ENCODE measurements around the gene MYO1B. TPM values are rescaled to one million over a fixed set of nuclear protein-coding genes. Genes with fewer than 3 reads are reported as not detected.
A peak's percentile ranks its signal among the peaks of the same experiment; 100 is the strongest.
"Not testable (repeated sequence)": the region's sequence is repeated elsewhere in the genome, so short reads cannot be mapped to it uniquely, and the experiment has no call there.

MYO1B gene
- total and polyA plus RNA-seq, 9 donors, result 63.3 to 94.1 (median 75.4) TPM

- H3K4me1 ChIP-seq (ENCODE audit: control insufficient read depth, insufficient read depth, low read length), result peaks cover 5% of the 10 kb centered on the region
- no CpG with 5 or more reads among the region's 2 CpGs for WGBS (ENCODE audit: insufficient coverage)
- H3K27ac ChIP-seq (ENCODE audit: low read length), result no peak overlapping the region
- H3K9me3 ChIP-seq (replicated peaks; ENCODE audit: control insufficient read depth, low read depth, low read length), result no peaks in the 10 kb centered on the region
- H3K4me3 ChIP-seq (ENCODE audit: low read length), result no peak overlapping the region
- DNase-seq, result no peak
- H3K27me3 ChIP-seq (ENCODE audit: control insufficient read depth, insufficient read depth, low read length), result no peaks in the 10 kb centered on the region
- H3K36me3 ChIP-seq (ENCODE audit: control insufficient read depth, insufficient read depth, low read length), result no peaks in the 10 kb centered on the region
Measured at GRCh38 chr2:191446910-191447309, 201.7 kb downstream of the MYO1B start.

- Histone ChIP-seq H3K4me1 (ENCODE audit: control insufficient read depth, insufficient read depth, low read length) (no peaks in the 10 kb centered on the region), H3K36me3 (ENCODE audit: control insufficient read depth, insufficient read depth, low read length) (no peaks in the 10 kb centered on the region), H3K4me3 (ENCODE audit: low read length) (no peak overlapping the region), H3K27ac (ENCODE audit: low read length) (no peak overlapping the region), H3K27me3 (ENCODE audit: control insufficient read depth, insufficient read depth, low read length) (no peaks in the 10 kb centered on the region), H3K9me3 (replicated peaks; ENCODE audit: control insufficient read depth, low read depth, low read length) (no peaks in the 10 kb centered on the region)
- DNase-seq, result no peak
- 100% methylated on average over 2 of the region's 5 CpGs for WGBS (ENCODE audit: insufficient coverage)
Measured at GRCh38 chr2:191451116-191451515, 205.9 kb downstream of the MYO1B start.

GRCh38 chr2:191452065-191452464 lies 206.9 kb downstream of the MYO1B start:
- 7% methylated on average over 2 of the region's 3 CpGs for WGBS (ENCODE audit: insufficient coverage)
- no peak overlapping the region for H3K27ac ChIP-seq (ENCODE audit: low read length)
- H3K27me3 ChIP-seq (ENCODE audit: control insufficient read depth, insufficient read depth, low read length), result no peaks in the 10 kb centered on the region
- H3K4me1 ChIP-seq (ENCODE audit: control insufficient read depth, insufficient read depth, low read length), result no peaks in the 10 kb centered on the region
- DNase-seq, result no peak
- no peak overlapping the region for H3K4me3 ChIP-seq (ENCODE audit: low read length)
- H3K9me3 ChIP-seq (replicated peaks; ENCODE audit: control insufficient read depth, low read depth, low read length), result no peaks in the 10 kb centered on the region
- no peaks in the 10 kb centered on the region for H3K36me3 ChIP-seq (ENCODE audit: control insufficient read depth, insufficient read depth, low read length)

- H3K36me3 ChIP-seq (ENCODE audit: control insufficient read depth, insufficient read depth, low read length), result no peaks in the 10 kb centered on the region
- H3K9me3 ChIP-seq (replicated peaks; ENCODE audit: control insufficient read depth, low read depth, low read length), result no peaks in the 10 kb centered on the region
- no peak overlapping the region for H3K4me3 ChIP-seq (ENCODE audit: low read length)
- no peaks in the 10 kb centered on the region for H3K4me1 ChIP-seq (ENCODE audit: control insufficient read depth, insufficient read depth, low read length)
- WGBS (ENCODE audit: insufficient coverage), result 71% methylated on average over 6 of the region's 6 CpGs
- H3K27me3 ChIP-seq (ENCODE audit: control insufficient read depth, insufficient read depth, low read length), result no peaks in the 10 kb centered on the region
- no peak for DNase-seq
- H3K27ac ChIP-seq (ENCODE audit: low read length), result no peak overlapping the region
Measured at GRCh38 chr2:191453761-191454160, 208.6 kb downstream of the MYO1B start.

GRCh38 chr2:191456506-191456905 lies 211.3 kb downstream of the MYO1B start:
- not testable (repeated sequence) for H3K27me3 ChIP-seq (ENCODE audit: control insufficient read depth, insufficient read depth, low read length); H3K4me1 ChIP-seq (ENCODE audit: control insufficient read depth, insufficient read depth, low read length); H3K27ac ChIP-seq (ENCODE audit: low read length); H3K9me3 ChIP-seq (replicated peaks; ENCODE audit: control insufficient read depth, low read depth, low read length); H3K4me3 ChIP-seq (ENCODE audit: low read length); DNase-seq; H3K36me3 ChIP-seq (ENCODE audit: control insufficient read depth, insufficient read depth, low read length)
- no CpG with 5 or more reads among the region's 12 CpGs for WGBS (ENCODE audit: insufficient coverage)

- H3K27me3 ChIP-seq (ENCODE audit: control insufficient read depth, insufficient read depth, low read length), result no peaks in the 10 kb centered on the region
- no peak overlapping the region for H3K27ac ChIP-seq (ENCODE audit: low read length)
- no peak overlapping the region for H3K4me3 ChIP-seq (ENCODE audit: low read length)
- H3K36me3 ChIP-seq (ENCODE audit: control insufficient read depth, insufficient read depth, low read length), result no peaks in the 10 kb centered on the region
- peaks cover 4% of the 10 kb centered on the region for H3K9me3 ChIP-seq (replicated peaks; ENCODE audit: control insufficient read depth, low read depth, low read length)
- DNase-seq, result no peak
- H3K4me1 ChIP-seq (ENCODE audit: control insufficient read depth, insufficient read depth, low read length), result no peaks in the 10 kb centered on the region
Measured at GRCh38 chr2:191459158-191459557, 214.0 kb downstream of the MYO1B start.

GRCh38 chr2:191462370-191462769 lies 217.2 kb downstream of the MYO1B start:
- Histone ChIP-seq H3K27me3 (ENCODE audit: control insufficient read depth, insufficient read depth, low read length) (no peaks in the 10 kb centered on the region), H3K4me3 (ENCODE audit: low read length) (no peak overlapping the region), H3K9me3 (replicated peaks; ENCODE audit: control insufficient read depth, low read depth, low read length) (peaks cover 4% of the 10 kb centered on the region), H3K36me3 (ENCODE audit: control insufficient read depth, insufficient read depth, low read length) (no peaks in the 10 kb centered on the region), H3K4me1 (ENCODE audit: control insufficient read depth, insufficient read depth, low read length) (peaks cover 9% of the 10 kb centered on the region), H3K27ac (ENCODE audit: low read length) (no peak overlapping the region)
- WGBS (ENCODE audit: insufficient coverage), result 97% methylated on average over 3 of the region's 3 CpGs
- peak; percentile 31 for DNase-seq

- WGBS (ENCODE audit: insufficient coverage), result no CpG with 5 or more reads among the region's 2 CpGs
- H3K36me3 ChIP-seq (ENCODE audit: control insufficient read depth, insufficient read depth, low read length), result no peaks in the 10 kb centered on the region
- no peak overlapping the region for H3K27ac ChIP-seq (ENCODE audit: low read length)
- no peak for DNase-seq
- no peaks in the 10 kb centered on the region for H3K27me3 ChIP-seq (ENCODE audit: control insufficient read depth, insufficient read depth, low read length)
- peaks cover 4% of the 10 kb centered on the region for H3K9me3 ChIP-seq (replicated peaks; ENCODE audit: control insufficient read depth, low read depth, low read length)
- H3K4me1 ChIP-seq (ENCODE audit: control insufficient read depth, insufficient read depth, low read length), result peaks cover 9% of the 10 kb centered on the region
- no peak overlapping the region for H3K4me3 ChIP-seq (ENCODE audit: low read length)
Measured at GRCh38 chr2:191463790-191464189, 218.6 kb downstream of the MYO1B start.

- Histone ChIP-seq H3K4me1 (ENCODE audit: control insufficient read depth, insufficient read depth, low read length) (peaks cover 9% of the 10 kb centered on the region), H3K4me3 (ENCODE audit: low read length) (no peak overlapping the region), H3K36me3 (ENCODE audit: control insufficient read depth, insufficient read depth, low read length) (no peaks in the 10 kb centered on the region), H3K27ac (ENCODE audit: low read length) (peak overlapping the region; percentile 73), H3K27me3 (ENCODE audit: control insufficient read depth, insufficient read depth, low read length) (no peaks in the 10 kb centered on the region), H3K9me3 (replicated peaks; ENCODE audit: control insufficient read depth, low read depth, low read length) (no peaks in the 10 kb centered on the region)
- peak; percentile 87 for DNase-seq
- WGBS (ENCODE audit: insufficient coverage), result no CpG with 5 or more reads among the region's 3 CpGs
Measured at GRCh38 chr2:191465766-191466420, 220.7 kb downstream of the MYO1B start.

GRCh38 chr2:191467113-191467512 lies 221.9 kb downstream of the MYO1B start:
- no peak overlapping the region for H3K4me3 ChIP-seq (ENCODE audit: low read length)
- peak; percentile 25 for DNase-seq
- H3K27me3 ChIP-seq (ENCODE audit: control insufficient read depth, insufficient read depth, low read length), result no peaks in the 10 kb centered on the region
- 92% methylated on average over 4 of the region's 5 CpGs for WGBS (ENCODE audit: insufficient coverage)
- peak overlapping the region; percentile 73 for H3K27ac ChIP-seq (ENCODE audit: low read length)
- no peaks in the 10 kb centered on the region for H3K9me3 ChIP-seq (replicated peaks; ENCODE audit: control insufficient read depth, low read depth, low read length)
- H3K4me1 ChIP-seq (ENCODE audit: control insufficient read depth, insufficient read depth, low read length), result peaks cover 9% of the 10 kb centered on the region
- no peaks in the 10 kb centered on the region for H3K36me3 ChIP-seq (ENCODE audit: control insufficient read depth, insufficient read depth, low read length)

- Histone ChIP-seq H3K27ac (ENCODE audit: low read length) (no peak overlapping the region), H3K36me3 (ENCODE audit: control insufficient read depth, insufficient read depth, low read length) (no peaks in the 10 kb centered on the region), H3K4me3 (ENCODE audit: low read length) (no peak overlapping the region), H3K9me3 (replicated peaks; ENCODE audit: control insufficient read depth, low read depth, low read length) (no peaks in the 10 kb centered on the region), H3K4me1 (ENCODE audit: control insufficient read depth, insufficient read depth, low read length) (peaks cover 9% of the 10 kb centered on the region), H3K27me3 (ENCODE audit: control insufficient read depth, insufficient read depth, low read length) (no peaks in the 10 kb centered on the region)
- no peak for DNase-seq
Measured at GRCh38 chr2:191470306-191470705, 225.1 kb downstream of the MYO1B start.
